Suprapubic skin (tissue), 4 donors: ENCODE data around the gene CD164. TPM values are rescaled to one million over a fixed set of nuclear protein-coding genes. Genes with fewer than 3 reads are reported as not detected.

Experiments used
- DNase-seq, 2 donors: peaks; one replicate each; pipeline ENCODE4 v3.0.0-alpha.2; 2019; ENCODE audit warnings: low spot score in 2 of 2
- H3K27ac ChIP-seq: fragments of 200-600 bp; sonication (generic); one replicate; pipeline ENCODE4 v1.5.1; 2019
- H3K27me3 ChIP-seq: fragments of 200-600 bp; sonication (generic); one replicate; pipeline ENCODE4 v1.5.1; 2019
- H3K36me3 ChIP-seq: fragments of 200-600 bp; sonication (generic); one replicate; pipeline ENCODE4 v1.5.1; 2019
- H3K4me1 ChIP-seq: fragments of 200-600 bp; sonication (generic); one replicate; pipeline ENCODE4 v1.5.1; 2019
- H3K4me3 ChIP-seq: fragments of 200-600 bp; sonication (generic); one replicate; pipeline ENCODE4 v1.5.1; 2019; ENCODE audit warnings: mild to moderate bottlenecking
- H3K9me3 ChIP-seq: fragments of 200-600 bp; sonication (generic); one replicate; pipeline ENCODE4 v1.5.1; 2019
- CTCF ChIP-seq, 2 donors: fragments of 200-600 bp in 1 of 2; fragments of 450-650 bp in 1 of 2; sonication (generic) in 1 of 2; IDR thresholded peaks; one replicate each; pipeline ENCODE4 v1.5.1; 2016 to 2019; ENCODE audit warnings: antibody characterized with exemption in 2 of 2, mild to moderate bottlenecking in 1 of 2, moderate library complexity in 1 of 2
- EP300 ChIP-seq: sonication (generic); formaldehyde crosslinking; IDR thresholded peaks from one replicate; pipeline ENCODE4 v1.6.1; 2017; ENCODE audit warnings: antibody characterized with exemption
- POLR2A ChIP-seq, 2 donors: fragments of 450-650 bp; IDR thresholded peaks; one replicate each; pipeline ENCODE4 v1.6.1; 2017; ENCODE audit warnings: antibody characterized with exemption in 2 of 2, mild to moderate bottlenecking in 2 of 2, moderate library complexity in 2 of 2
- POLR2AphosphoS5 ChIP-seq, 3 donors: sonication (generic); formaldehyde crosslinking; IDR thresholded peaks; one replicate each; pipeline ENCODE4 v1.6.1; 2017; ENCODE audit warnings: antibody characterized with exemption in 3 of 3
- WGBS: methylation state at CpG from one replicate; pipeline ENCODE4 v1.1.5; 2018; 5-methylcytosine and 5-hydroxymethylcytosine counted together
- total RNA-seq, 4 donors: library from RNA; depleted of rRNA; stranded (reverse); fragments of >200 nt; gene quantifications; one replicate each; pipeline ENCODE4 v1.1.0, GENCODE V29; 2016

The CD164 gene
- total RNA-seq, 4 donors from 2014 or later, result 122 to 174 (median 139) TPM

DNA sequence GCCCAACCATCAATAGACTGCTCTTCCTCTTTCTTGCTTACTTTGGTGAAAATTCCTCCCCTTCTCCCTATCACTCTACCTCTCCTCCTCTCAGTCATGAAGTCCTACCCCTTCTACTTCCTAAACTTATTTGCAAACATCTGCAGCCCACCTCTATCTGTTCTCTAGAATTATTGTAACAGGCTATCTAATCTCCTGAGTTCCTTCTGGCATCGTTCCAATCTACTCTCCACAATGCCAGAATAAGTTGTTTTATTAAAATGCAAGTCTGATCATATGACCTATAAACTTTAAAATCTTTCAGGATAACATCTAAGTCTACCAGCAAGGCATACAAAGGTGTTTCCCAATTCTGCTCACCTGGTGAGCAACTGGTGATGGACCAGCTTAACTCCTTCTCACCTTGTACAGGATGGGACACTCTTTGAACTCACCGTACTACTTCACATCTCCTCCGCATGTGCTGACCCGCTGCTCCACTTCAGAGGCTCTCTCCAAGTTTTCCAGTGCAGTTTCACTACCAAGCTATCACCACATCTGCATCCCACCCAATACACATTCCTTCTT lies 7.9 kb downstream of the CD164 start:
- 51% methylated on average over 4 of the region's 4 CpGs for whole genome bisulfite sequencing
- Histone ChIP-seq H3K27ac (no peak overlapping the region), H3K4me1 (peaks cover 27% of the 10 kb centered on the region), H3K9me3 (no peaks in the 10 kb centered on the region), H3K27me3 (no peaks in the 10 kb centered on the region), H3K4me3 (no peak overlapping the region), H3K36me3 (peaks cover 80% of the 10 kb centered on the region)
- DNase-seq, result no peak
- TF ChIP-seq POLR2A (IDR thresholded peaks at IDR 0.05) (no peak), POLR2AphosphoS5 (IDR thresholded peaks at IDR 0.05) (no peak), EP300 (no peak), CTCF (IDR thresholded peaks at IDR 0.05) (no peak)

DNA sequence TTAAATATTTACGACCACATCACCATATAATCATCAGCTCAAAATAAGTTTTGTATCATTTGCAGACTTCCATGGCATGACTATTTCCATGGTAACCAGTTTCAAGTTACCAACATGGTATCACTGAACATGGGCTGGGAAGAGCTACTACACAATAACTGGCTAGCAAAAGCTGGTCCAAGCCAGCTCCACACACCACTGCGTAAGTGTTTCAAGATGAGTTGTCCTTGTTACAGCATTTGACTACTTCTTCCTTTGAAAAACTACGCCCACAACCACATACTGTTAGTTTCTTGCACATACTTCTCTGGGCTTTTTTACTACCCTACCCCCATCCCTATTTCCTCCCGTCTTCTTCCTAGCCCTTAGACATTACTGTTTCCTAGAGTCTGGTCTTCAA lies 8.5 kb downstream of the CD164 start:
- WGBS, result 86% methylated on average over 4 of the region's 4 CpGs
- Histone ChIP-seq H3K27me3 (no peaks in the 10 kb centered on the region), H3K4me1 (peaks cover 21% of the 10 kb centered on the region), H3K27ac (no peak overlapping the region), H3K36me3 (peaks cover 82% of the 10 kb centered on the region), H3K9me3 (no peaks in the 10 kb centered on the region), H3K4me3 (no peak overlapping the region)
- DNase-seq, result no peak
- TF ChIP-seq CTCF (IDR thresholded peaks at IDR 0.05) (no peak), POLR2AphosphoS5 (IDR thresholded peaks at IDR 0.05) (no peak), POLR2A (IDR thresholded peaks at IDR 0.05) (no peak), EP300 (no peak)

- no peak for DNase-seq
- H3K4me3 ChIP-seq, result no peak overlapping the region
- no peak for TF ChIP-seq EP300
- no peak for TF ChIP-seq POLR2AphosphoS5 (IDR thresholded peaks at IDR 0.05)
- H3K9me3 ChIP-seq, result no peaks in the 10 kb centered on the region
- H3K36me3 ChIP-seq, result peaks cover 86% of the 10 kb centered on the region
- no peak overlapping the region for H3K27ac ChIP-seq
- no peaks in the 10 kb centered on the region for H3K27me3 ChIP-seq
- peaks cover 17% of the 10 kb centered on the region for H3K4me1 ChIP-seq
- 76% methylated on average over 4 of the region's 4 CpGs for WGBS
Observed at GRCh38 chr6:109373331-109373730, 8.9 kb downstream of the CD164 start.

GRCh38 chr6:109372130-109372529 lies 10.1 kb downstream of the CD164 start:
- peaks cover 88% of the 10 kb centered on the region for H3K36me3 ChIP-seq

GRCh38 chr6:109370792-109371191 lies 11.5 kb downstream of the CD164 start:
- Histone ChIP-seq H3K27me3 (no peaks in the 10 kb centered on the region), H3K4me1 (peaks cover 17% of the 10 kb centered on the region), H3K9me3 (no peaks in the 10 kb centered on the region), H3K4me3 (no peak overlapping the region), H3K36me3 (peaks cover 84% of the 10 kb centered on the region), H3K27ac (no peak overlapping the region)
- TF ChIP-seq CTCF (IDR thresholded peaks at IDR 0.05), result no peak
- 59% methylated on average over 3 of the region's 3 CpGs for WGBS
- no peak for DNase-seq

More at GRCh38 chr6:109372130-109372529, 10.1 kb downstream of the CD164 start:
- Histone ChIP-seq H3K27ac (no peak overlapping the region), H3K27me3 (no peaks in the 10 kb centered on the region), H3K4me1 (peaks cover 17% of the 10 kb centered on the region), H3K4me3 (no peak overlapping the region), H3K9me3 (no peaks in the 10 kb centered on the region)
- no peak for TF ChIP-seq EP300
- no peak for TF ChIP-seq POLR2AphosphoS5 (IDR thresholded peaks at IDR 0.05)
- no peak for TF ChIP-seq CTCF (IDR thresholded peaks at IDR 0.05)
- TF ChIP-seq POLR2A (IDR thresholded peaks at IDR 0.05), result no peak
- DNase-seq, result no peak
- 67% methylated on average over 2 of the region's 2 CpGs for WGBS

- no peak overlapping the region for H3K4me3 ChIP-seq
- H3K4me1 ChIP-seq, result peaks cover 17% of the 10 kb centered on the region
- WGBS, result 82% methylated on average over 1 of the region's 1 CpG
- peaks cover 83% of the 10 kb centered on the region for H3K36me3 ChIP-seq
- H3K27me3 ChIP-seq, result no peaks in the 10 kb centered on the region
- DNase-seq, result no peak
- TF ChIP-seq EP300, result no peak
- no peak for TF ChIP-seq POLR2A (IDR thresholded peaks at IDR 0.05)
- no peak for TF ChIP-seq CTCF (IDR thresholded peaks at IDR 0.05)
- TF ChIP-seq POLR2AphosphoS5 (IDR thresholded peaks at IDR 0.05), result no peak
- H3K27ac ChIP-seq, result no peak overlapping the region
- H3K9me3 ChIP-seq, result no peaks in the 10 kb centered on the region
Observed at GRCh38 chr6:109370336-109370735, 11.9 kb downstream of the CD164 start.
